Measurements from ENCODE around the gene PRRG3.

The PRRG3 gene

DNA sequence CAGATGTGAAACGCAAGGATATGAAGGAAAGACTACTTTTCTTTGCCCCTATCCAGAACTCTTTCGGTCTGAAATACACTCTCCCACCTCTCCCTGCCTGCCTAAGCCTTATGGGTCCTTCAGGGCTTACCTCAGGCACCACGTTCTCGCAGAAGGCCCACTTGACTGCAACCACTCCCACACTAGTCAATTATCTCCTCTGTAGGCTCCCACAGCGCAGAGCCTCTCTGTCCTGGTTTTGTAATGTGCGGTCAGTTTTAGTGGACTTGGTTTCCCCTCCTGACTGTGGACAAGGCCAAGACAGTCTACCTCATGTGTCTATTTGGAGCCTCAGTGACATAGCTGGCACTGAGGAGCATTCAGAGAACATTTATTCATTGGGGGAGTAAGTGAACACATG is 50.4 kb downstream of the PRRG3 start:
- DNase-seq: no peak

DNA sequence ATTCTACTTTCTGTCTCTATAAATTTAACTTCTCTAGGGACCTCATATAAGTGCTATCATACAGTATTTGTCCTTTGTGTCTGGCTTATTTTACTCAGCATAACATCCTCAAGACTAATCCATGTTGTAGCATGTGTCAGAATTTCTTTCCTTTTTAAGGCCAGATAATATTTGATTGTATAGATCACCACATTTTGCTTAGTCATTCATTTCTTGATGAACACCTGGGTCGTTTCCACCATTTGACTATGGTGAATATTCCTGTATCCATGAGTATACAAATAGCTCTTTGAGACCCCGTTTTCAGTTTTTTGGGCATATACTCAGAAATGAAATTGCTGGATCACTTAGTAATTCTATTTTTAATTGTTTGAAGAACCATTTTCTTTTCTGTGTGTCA is 51.2 kb downstream of the PRRG3 start:
- no peak for DNase-seq

DNA sequence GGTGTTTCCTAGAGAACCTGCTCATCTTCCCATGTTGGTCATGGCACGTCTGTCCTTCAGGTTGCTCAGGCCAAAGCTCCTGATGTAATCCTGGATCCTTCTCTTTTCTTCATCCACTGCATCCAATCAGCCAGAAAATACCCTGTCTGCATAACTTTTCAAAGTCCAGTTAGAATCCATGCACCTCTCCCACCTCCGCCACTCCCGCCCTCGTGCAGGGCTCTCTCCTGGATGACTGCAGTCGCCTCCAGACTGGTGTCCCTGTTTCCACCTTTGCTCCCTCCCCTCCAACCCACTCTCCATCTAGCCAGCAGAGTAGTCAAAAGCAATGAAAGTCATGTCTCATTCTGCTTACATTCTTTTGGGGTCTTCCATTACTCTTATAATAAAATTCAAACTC is 55.3 kb downstream of the PRRG3 start:
- no peak for DNase-seq

DNA sequence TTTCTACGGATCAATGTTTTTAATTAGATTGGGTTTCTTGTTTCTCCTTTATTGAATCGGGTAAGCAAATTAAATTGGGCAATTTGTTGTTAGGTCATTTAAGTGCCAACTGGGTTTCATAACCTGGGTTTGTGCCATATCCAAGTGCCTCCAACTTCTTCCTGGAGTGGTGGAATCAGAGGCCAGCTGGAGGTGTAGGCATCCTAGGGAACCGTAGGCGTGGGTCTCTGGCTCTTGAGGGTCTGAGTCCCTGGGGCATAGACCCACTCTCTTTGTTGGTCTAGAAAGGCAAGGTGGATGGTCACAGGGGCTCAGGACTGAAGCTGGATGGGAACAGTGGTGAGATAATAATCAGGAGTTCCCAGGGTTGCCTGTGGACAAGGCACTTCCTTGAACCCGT is 57.6 kb downstream of the PRRG3 start:
- DNase-seq: no peak

DNA sequence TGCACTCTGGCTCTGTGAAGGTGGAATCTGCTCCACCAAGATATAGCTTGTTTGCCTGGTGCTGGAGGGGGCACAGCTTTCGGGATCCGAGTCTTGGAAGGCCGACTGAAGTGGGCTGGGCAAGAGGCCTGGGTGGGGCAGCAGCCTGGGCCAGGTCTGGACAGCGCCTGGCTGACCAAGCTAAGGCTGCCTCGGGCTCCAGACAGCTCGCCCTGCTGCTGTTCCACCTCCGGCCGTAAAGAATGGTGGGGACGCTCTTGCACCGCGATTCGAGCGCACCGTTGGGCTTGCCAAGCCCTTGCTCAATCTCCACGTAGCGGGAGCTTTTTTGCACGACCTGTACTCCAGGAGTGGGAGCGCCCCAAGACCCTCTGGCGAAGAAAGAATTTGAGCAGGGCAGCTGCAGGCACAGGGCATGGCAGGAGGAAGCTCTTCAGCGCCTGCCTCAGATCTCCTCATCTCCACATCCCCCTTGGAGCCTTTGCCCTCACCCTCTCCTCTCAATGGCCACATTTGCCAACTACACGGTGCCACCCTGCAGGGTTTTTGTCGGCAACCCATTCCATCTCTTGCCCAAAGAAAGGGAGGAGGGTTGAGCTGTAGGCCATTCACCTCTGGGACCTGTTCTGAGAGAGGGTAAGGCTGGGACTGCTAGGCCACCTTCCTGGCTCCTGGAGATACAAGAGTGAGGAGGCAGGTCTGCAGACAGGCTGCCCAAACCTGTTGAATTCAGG is 58.2 kb downstream of the PRRG3 start:
- DNase-seq: peak; percentile 23

DNA sequence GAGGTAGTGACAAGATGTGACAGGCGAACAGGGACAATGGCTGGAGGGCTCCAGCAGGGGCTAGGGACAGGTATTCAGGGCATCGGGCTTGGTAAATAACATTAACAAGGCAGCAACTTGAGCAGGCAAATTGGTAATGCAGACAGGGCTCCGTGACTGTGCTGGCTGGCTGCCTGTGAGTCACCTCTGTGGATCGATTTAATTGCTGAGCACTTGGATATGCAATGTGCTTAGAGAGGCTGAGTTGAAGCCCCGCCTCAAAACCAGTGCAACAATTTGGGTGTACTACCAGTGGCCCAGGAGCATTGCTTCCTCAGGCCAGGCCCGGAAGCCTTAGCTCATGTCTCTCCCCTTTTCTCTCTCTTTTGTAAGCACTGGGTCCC is 58.8 kb downstream of the PRRG3 start:
- no peak for DNase-seq

DNA sequence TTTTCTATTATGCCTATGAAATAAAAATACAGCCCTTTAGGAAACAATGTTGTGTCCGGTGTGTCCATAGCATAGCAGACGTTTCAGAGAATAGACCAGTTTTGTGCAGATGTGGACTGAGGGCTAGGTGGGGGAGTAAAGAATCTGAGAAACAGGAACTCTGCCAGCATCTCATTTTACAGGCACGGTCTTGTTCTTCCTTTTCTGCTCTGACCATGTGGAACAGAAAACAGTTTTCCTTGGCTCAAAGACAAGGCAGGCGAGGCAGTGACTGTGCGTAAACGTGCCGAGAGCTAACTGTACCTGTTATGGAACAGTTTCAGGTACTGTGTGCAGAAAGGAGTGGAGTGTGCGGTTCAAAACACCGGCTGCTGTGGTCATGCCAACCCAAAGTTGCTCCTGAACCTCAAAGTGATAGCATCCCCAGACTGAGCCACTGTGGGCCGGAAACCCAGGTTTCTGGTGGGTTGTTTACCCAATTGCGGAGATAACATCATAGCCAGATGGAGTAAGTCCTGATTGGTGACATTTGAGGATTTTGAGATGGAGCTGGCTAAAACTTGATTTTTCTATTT is 59.5 kb downstream of the PRRG3 start:
- DNase-seq: no peak
